HG03103 (cell line): ENCODE results near the gene RAD21L1.

Source experiments
- ATAC-seq: cut with Tn5 transposase; IDR thresholded peaks from one replicate; pipeline ENCODE4 v1.9.1; 2021; ENCODE audit warnings: low read depth; ENCODE audit not compliant: unreplicated experiment

Gene RAD21L1

DNA sequence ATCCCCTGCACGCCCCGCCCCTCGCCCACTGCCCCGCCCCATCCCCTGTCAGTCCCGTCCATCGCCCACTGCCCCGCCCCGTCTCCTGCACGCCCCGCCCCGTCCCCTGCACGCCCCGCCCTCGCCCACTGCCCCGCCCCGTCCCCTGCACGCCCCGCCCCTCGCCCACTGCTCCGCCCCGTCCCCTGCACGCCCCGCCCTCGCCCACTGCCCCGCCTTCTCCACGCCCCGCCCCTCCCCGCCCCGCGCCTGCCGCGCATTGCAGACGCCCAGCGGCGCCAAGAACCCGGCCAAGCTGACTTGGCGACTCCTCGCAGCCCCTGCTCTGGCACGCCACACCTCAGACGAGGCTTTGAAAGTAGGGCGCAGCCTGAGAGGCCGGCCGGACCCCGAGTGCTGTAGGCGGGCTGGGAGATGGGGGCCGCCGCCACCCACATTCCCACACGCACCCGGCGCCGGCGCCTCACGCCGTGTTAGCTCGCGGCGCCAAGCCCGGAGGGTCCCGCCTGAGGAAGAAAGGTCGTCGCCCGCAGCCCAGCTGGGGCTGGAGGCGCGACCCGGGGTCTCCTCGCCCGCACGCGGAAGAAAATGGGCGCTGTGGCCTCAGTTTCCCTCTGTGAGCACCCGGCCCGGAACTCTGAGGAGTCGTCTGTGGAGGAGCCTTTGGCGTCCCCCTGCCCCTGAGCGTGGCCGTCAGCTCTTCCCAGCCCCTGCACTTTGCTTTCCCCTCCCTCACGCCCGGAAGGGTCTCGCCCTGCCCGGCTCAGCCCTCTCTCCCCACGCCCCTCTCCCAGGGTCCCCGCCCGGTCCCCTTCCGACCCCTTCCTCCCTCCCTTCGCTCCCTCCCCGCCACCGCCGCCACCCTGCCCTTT lies at the start of gene RAD21L1:
RAD21L1 (plus strand) TSS at position 262 of the 872 bp plus-strand sequence. CDS start 2,410 bp downstream, outside the sequence.
- ATAC-seq: peak; percentile 52

DNA sequence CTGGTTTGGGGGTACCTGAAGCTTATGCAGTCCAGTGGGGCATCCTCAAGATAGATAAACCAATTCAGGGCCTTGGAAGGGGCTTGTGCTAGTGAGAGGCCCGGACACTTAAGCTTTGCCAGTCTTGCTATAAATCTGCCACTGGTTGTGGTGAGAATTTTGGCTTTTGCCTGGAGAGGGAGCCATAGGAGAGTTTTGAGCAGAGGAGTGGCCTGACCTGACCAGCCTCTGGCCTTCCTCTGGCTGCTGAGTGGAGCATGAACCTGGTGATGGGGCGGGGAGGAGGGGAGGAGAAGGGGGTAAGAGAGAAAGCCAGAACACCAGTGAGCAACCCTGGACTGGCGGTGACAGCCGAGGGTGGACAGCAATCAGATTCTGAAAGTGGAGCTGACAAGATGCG lies 48.2 kb upstream of the RAD21L1 start:
- no peak for ATAC-seq

GRCh38 chr20:1178103-1178502 lies 47.7 kb upstream of the RAD21L1 start:
- ATAC-seq: no peak

- ATAC-seq: no peak
Observed at GRCh38 chr20:1178623-1179022, 47.2 kb upstream of the RAD21L1 start.

GRCh38 chr20:1180949-1181348 lies 44.9 kb upstream of the RAD21L1 start:
- no peak for ATAC-seq

GRCh38 chr20:1182106-1182505 lies 43.7 kb upstream of the RAD21L1 start:
- ATAC-seq: no peak

- no peak for ATAC-seq
Observed at GRCh38 chr20:1183153-1183552, 42.7 kb upstream of the RAD21L1 start.

GRCh38 chr20:1184260-1184637 lies 41.6 kb upstream of the RAD21L1 start:
- ATAC-seq: no peak

- no peak for ATAC-seq
Observed at GRCh38 chr20:1184638-1185315, 41.1 kb upstream of the RAD21L1 start, which contains the start of gene TMEM74B. TSS of gene TMEM74B (minus strand) at chr20:1184981. CDS start at chr20:1183801, 1,180 bp downstream.

GRCh38 chr20:1185316-1185741 lies 40.5 kb upstream of the RAD21L1 start:
- no peak for ATAC-seq

- ATAC-seq: no peak
Observed at GRCh38 chr20:1185790-1186334, 40.0 kb upstream of the RAD21L1 start.

DNA sequence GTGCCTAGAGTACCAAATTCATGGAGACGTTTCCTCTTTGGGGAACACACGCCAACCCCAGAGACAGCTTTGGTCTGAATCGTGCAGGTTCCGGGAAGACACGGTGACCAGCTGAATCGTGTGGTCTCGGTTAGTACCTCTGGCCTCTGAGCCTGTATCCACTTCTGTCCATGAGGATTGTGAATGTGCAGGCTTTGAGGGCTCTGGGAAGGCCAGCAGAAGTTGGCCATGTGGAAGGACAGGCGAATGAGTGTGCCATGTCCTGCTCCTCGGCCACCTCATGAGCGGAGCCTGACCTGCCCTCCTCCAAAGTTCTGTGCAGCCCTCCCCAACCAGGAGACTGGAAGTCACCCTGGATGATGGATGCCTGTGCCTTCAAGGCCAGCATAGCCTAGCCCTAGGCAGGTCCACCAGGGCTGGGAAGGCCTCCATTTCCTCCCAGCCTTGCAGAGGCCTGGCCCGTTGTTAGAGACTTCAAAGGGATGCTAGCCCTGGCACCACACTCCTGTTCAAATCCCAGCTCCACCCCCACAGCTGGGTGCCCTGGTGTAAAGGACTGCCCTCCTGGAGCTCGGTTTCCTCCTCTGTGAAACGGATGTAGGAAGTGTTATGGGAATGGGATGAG lies 39.4 kb upstream of the RAD21L1 start:
- ATAC-seq: no peak

DNA sequence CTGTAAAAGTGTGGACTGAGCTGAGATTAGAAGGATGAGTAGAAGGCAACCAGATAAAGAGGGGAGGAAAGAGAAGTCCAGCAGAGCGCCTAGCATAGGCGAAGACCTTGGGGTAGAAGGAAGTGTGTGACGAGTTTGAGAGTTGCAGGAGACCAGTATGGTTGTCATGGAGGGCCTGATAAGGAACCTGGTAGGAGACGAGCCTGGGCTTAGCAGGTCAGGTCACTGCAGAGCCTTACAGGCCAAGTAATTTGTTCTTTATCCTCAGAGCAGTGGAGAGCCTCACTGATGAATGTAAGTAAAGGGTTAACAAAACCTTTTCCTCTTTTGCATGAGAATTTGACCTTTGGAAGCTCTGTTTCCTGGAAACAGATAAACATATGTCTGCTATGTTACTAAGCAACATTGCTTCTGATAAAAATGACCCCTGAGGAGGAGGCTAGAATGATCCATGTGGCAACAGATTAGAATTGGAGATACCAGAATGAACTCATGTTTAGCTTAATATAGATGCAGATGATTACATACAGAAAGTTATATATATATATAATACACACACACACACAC lies 38.2 kb upstream of the RAD21L1 start:
- ATAC-seq: no peak

DNA sequence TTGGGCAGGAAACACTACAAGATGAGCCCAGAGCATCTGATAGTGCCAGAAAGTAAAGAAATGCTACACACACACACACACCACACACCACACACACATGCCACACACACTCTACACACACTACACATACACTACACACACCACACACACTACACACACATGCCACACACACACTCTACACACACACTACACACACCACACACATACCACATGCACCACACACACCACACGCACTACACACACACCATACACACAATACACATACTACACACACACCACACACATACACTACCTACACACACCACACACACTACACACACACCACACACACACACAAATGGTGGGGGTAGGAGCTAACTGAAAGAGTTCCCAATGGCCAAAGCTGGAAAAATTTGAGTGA lies 37.5 kb upstream of the RAD21L1 start:
- no peak for ATAC-seq

DNA sequence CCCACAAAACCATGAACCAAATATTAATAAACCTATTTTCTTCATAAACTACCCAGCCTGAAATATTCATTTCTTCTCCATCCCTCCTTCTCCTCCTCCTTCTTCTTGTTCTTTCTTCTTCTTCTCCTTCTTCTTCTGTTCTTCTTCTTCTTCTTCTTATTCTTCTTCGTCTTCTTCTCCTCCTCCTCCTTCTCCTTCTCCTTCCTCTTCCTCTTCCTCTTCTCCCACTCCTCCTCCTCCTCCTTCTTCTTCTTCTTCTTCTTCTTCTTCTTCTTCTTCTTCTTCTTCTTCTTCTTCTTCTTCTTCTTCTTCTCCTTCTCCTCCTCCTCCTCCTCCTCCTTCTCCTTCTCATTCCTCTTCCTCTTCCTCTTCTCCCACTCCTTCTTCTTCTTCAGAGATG lies 36.0 kb upstream of the RAD21L1 start:
- no peak for ATAC-seq

GRCh38 chr20:1190847-1191246 lies 35.0 kb upstream of the RAD21L1 start:
- ATAC-seq: no peak

- no peak for ATAC-seq
Observed at GRCh38 chr20:1191299-1191698, 34.5 kb upstream of the RAD21L1 start.

GRCh38 chr20:1195226-1195625 lies 30.6 kb upstream of the RAD21L1 start:
- no peak for ATAC-seq

DNA sequence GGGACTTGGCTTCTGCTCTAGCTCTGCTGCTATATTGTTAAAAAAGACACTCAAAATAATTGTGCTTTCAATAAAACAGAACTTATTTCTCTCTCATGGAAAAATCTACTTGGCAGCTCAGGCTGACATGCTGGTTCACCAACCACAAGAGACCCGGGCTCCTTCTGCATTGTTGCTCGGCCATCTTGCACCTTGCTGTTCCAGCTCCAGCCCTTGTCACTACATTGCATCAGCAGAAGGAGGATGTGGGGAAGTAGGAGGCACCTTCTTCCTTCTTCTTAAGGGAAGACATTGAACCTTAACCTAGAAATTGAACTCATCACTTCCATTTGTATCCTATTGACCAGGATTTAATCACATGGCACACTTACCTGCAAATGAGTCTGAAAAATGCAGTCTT lies 29.2 kb upstream of the RAD21L1 start:
- ATAC-seq: no peak

DNA sequence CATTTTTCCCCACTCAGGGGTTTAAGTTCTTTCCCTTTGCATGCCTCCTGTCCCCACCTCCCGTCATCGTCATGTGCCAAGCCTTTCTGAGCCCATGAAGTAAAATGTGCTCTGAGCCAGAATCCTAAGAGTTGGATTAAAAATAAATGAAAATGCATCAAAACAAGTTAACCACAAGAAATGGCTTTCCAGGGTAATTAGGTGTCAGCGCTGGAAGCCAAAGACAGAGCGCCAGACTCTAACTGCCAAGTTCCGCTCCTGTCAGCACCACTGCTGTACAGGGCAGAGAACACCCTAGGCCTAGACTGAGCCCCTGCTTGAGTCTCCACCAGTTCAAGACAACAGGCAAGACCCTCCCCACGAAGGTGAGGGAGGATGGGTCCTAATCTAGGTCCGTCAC lies 28.0 kb upstream of the RAD21L1 start:
- ATAC-seq: no peak

- no peak for ATAC-seq
Observed at GRCh38 chr20:1198751-1199150, 27.1 kb upstream of the RAD21L1 start.
